ENCODE measurements around the gene LRRTM1.

- TF ChIP-seq, protein P1, sequence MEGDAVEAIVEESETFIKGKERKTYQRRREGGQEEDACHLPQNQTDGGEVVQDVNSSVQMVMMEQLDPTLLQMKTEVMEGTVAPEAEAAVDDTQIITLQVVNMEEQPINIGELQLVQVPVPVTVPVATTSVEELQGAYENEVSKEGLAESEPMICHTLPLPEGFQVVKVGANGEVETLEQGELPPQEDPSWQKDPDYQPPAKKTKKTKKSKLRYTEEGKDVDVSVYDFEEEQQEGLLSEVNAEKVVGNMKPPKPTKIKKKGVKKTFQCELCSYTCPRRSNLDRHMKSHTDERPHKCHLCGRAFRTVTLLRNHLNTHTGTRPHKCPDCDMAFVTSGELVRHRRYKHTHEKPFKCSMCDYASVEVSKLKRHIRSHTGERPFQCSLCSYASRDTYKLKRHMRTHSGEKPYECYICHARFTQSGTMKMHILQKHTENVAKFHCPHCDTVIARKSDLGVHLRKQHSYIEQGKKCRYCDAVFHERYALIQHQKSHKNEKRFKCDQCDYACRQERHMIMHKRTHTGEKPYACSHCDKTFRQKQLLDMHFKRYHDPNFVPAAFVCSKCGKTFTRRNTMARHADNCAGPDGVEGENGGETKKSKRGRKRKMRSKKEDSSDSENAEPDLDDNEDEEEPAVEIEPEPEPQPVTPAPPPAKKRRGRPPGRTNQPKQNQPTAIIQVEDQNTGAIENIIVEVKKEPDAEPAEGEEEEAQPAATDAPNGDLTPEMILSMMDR (IDR thresholded peaks at IDR 0.05; ENCODE audit: insufficient read depth, low read length, poor library complexity, severe bottlenecking): no peak
- no peak for TF ChIP-seq EZH2phosphoT487 (conservative IDR thresholded peaks at IDR 0.05; ENCODE audit: low read length)
These were observed 4.2 kb downstream of the LRRTM1 start for GRCh38 chr2:80300346-80300745.
